Fibroblast of mammary gland (primary cell): ENCODE measurements around the gene TEDDM1.

Source experiments
- DNase-seq: peaks from one replicate; pipeline ENCODE4 v3.0.0-alpha.2; 2010; ENCODE audit warnings: low read depth
- H3K4me3 ChIP-seq: 2 replicates; pipeline ENCODE4 v1.5.1; 2011; ENCODE audit warnings: low read depth, mild to moderate bottlenecking, low read length, moderate library complexity; ENCODE audit not compliant: control insufficient read depth
- TF ChIP-seq, protein P1 (sequence below): conservative IDR thresholded peaks from 2 replicates; pipeline ENCODE4 v1.5.1; 2011; ENCODE audit warnings: low read depth, low read length, inconsistent platforms; ENCODE audit not compliant: control insufficient read depth, insufficient read depth

TEDDM1 gene

DNA sequence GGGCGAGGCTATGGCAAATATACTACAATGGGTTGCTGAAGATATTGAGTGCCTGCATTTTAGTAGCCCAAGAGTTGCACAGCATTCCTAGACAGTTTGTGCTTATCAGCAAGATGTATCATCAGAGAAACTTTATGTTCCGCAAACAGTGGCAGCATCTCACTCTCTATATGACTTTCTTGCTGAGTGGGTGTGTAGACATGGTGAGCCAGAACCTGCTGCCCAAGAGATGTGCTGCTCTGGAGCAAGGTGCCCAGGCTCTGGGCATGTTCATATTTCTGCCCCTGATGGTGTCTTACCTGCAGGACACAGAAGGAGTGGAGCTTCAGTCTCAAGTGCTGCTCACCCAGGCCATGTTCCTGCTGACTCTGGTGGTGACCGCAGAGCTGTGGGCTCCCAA lies 41.3 kb upstream of the TEDDM1 start:
- TF ChIP-seq, protein P1, sequence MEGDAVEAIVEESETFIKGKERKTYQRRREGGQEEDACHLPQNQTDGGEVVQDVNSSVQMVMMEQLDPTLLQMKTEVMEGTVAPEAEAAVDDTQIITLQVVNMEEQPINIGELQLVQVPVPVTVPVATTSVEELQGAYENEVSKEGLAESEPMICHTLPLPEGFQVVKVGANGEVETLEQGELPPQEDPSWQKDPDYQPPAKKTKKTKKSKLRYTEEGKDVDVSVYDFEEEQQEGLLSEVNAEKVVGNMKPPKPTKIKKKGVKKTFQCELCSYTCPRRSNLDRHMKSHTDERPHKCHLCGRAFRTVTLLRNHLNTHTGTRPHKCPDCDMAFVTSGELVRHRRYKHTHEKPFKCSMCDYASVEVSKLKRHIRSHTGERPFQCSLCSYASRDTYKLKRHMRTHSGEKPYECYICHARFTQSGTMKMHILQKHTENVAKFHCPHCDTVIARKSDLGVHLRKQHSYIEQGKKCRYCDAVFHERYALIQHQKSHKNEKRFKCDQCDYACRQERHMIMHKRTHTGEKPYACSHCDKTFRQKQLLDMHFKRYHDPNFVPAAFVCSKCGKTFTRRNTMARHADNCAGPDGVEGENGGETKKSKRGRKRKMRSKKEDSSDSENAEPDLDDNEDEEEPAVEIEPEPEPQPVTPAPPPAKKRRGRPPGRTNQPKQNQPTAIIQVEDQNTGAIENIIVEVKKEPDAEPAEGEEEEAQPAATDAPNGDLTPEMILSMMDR, result no peak
- no peak for DNase-seq
- no peak overlapping the region for H3K4me3 ChIP-seq

DNA sequence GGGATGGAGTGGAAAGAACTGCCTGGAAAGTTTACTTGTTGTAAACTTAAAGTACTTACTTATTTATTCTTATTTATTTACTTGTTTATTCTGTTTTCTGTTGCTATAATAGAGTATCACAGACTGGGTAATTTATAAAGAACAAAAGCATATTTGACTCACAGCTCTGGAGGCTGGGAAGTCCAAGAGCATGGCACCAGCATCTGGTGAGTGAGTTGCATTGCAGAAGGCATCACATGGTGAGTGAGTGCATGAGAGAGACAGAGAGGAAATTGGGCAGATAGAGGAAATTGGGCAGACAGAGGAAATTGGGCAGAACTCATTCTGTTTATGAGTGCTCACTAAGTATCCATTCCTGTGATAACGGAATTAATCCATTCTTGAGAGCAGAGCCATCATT lies 37.9 kb upstream of the TEDDM1 start:
- H3K4me3 ChIP-seq, result no peak overlapping the region
- DNase-seq, result no peak
- TF ChIP-seq, protein P1, result no peak

DNA sequence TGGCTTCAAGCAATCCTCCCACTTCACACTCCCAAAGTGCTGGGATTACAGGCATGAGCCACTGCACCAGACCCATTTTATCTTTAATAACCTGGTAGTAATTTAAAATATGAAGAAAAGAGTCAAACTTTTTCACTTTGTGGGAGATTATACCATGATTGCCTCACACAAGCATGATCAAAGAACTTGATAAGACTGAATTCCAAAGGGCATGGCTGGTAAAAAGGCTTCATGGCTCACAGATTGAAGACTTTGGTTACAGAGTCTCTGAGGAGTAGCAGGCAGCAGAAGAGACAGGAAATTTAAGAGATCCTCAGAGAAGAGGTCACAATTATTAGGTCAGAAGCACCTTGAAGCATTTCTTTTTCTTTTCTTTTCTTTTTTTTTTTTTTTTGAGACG lies 33.1 kb upstream of the TEDDM1 start:
- no peak for DNase-seq
- TF ChIP-seq, protein P1, result no peak

DNA sequence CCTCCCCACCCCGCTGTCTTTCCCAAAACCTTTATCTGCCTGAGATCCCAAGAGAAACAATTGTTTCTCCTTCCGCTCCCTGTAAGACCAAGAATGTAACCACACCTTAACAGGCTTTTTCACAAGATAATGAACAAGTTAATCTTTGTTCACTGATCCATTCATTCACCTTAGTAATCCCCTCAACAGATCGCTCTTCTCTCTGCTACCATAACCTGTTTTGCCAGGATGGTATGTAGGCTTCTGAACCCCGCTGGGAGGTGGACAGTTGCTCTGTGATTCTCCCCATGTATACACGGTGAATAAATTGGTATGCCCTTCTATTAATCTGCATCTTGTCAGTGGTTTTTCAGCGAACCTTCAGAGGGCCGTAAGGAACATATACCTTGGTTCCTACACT lies 30.8 kb upstream of the TEDDM1 start:
- no peak for DNase-seq
- H3K4me3 ChIP-seq, result no peak overlapping the region
- TF ChIP-seq, protein P1, result no peak

More for the DNA sequence above, 33.1 kb upstream of the TEDDM1 start:
- H3K4me3 ChIP-seq, result no peak overlapping the region

DNA sequence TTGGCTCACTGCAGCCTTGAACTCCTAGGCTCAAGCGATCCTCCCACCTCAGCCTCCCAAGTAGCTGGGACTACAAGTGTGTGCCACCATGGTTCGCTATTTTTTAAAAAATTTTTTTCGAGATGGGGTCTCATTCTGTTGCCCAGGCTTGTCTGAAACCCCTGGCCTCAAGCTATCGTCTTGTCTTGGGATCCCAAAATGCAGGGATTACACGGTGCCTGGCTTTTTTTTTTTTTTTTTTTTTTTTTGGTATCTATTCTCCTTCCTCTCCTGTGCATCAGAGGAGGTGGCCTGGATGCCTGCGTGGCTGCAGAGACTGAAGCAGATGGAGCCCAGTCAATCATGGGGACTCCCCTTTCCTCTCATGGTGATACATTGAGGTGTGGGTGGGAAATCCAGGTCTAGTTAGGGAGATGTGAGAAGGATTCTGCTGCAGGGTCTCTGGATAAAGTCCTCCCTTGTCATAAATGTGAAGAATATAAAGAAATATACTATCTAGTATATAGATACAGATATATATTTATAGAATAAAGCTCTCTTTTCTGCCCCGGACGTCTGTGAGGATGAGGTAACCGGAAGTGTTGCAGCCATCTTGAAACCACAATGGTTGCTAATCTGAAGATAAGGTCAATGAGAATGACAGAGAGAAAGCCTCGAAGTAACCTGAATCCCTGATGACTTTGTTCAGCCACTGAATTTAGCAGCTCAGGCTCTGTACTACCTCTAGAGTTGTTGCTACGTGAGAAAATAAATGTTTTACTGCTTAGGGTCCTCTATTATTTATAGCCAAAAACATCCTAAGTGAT lies 30.0 kb upstream of the TEDDM1 start:
- no peak overlapping the region for H3K4me3 ChIP-seq
- DNase-seq, result no peak
- TF ChIP-seq, protein P1, result no peak

DNA sequence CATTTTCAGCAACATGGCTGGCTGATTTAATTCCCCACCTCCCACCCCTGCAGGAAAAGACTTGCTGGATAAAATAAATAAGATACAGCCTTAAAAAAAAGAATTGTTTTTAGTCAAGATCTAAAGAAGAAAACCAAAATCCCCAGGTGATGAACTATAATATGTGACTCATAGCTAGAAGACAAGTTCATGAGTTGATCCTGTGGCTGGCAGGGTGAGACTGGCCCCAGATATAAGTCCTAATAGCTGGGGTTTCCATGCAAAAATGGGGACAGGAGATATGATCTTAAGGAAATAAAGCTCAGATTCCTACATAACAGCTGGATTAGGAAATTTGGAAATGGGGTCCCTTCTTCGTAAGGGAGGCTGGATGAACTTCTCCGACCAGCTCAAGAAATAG lies 27.6 kb upstream of the TEDDM1 start:
- DNase-seq, result no peak
- TF ChIP-seq, protein P1, result no peak

More for the DNA sequence above, 27.6 kb upstream of the TEDDM1 start:
- no peak overlapping the region for H3K4me3 ChIP-seq
